PC-9 (cell line): Measurements from ENCODE around the gene RAB35.

Experiments used
- CTCF ChIP-seq: fragments of 200-600 bp; sonication (generic); conservative IDR thresholded peaks from 2 replicates; pipeline ENCODE4 v1.6.1; 2017; ENCODE audit warnings: mixed run types, antibody characterized with exemption, mild to moderate bottlenecking, moderate library complexity
- EZH2 ChIP-seq: fragments of 200-600 bp; sonication (generic); IDR thresholded peaks from 2 replicates; pipeline ENCODE4 v1.8.0; 2017; ENCODE audit warnings: antibody characterized with exemption, low read depth

GRCh38 chr12:120162763-120163162 lies 46.2 kb upstream of the RAB35 start:
- no peak for TF ChIP-seq CTCF
- TF ChIP-seq EZH2: no peak
